GM18858 (cell line): ENCODE data around the gene SLC5A11.

Experiments used
- ATAC-seq: cut with Tn5 transposase; IDR thresholded peaks from one replicate; pipeline ENCODE4 v1.9.1; 2021; ENCODE audit not compliant: unreplicated experiment

Gene SLC5A11

DNA sequence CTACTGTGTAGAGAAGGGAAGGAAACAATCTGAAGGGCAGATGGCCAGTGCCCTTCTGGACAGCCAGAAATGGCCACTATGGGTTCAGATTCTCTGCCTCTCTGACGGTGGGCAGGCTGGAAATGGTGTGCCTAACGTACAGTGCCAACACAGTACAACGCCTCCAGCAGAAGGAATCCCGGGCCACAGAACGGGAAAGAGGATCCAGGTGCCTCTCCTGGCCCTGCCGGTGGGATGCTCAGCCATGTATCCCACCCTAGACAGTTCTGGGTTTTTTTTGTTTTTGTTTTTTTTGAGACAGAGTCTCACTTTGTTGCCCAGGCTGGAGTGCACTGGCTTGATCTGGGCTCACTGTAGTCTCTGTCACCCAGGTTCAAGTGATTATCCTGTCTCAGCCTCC, 71.5 kb downstream of the SLC5A11 start:
- no peak for ATAC-seq

DNA sequence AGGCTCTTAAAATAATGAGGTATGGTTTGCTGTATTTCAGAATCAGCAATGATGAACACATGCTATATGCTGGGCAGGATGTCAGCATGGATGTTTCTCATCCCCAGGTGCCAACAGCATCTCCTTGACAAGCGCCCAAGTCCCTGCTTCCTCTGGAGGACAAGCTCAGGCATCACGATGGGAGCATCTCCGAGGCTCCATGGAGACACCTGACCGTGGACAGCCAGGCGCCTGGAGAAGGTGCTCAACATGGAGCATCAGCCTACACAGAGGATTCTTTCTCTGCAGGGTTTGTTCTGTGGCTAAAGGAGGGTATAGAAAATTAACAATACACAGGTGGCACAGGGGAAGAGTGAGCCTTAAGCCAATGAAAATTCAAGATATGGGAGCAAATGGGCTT, 72.1 kb downstream of the SLC5A11 start:
- no peak for ATAC-seq

DNA sequence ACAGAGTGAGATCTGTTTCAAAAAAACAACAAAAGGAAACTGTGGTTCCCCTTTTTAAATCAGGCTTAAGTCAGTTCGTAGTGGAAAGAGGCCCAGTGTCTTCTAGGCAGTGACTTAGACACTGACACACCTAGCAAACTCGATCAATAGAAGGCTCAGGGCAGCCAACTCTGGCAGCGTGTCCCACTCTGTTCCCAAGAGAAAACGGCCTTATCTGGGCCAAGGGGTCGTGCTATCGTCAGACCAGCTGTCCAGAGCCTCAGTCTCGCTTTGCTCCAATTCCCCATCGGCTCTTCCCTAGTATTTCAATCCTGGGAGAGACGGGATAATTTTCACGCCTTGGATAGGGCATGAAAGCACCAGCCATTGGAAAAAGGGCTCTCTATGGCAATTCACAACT, 72.9 kb downstream of the SLC5A11 start:
- no peak for ATAC-seq

DNA sequence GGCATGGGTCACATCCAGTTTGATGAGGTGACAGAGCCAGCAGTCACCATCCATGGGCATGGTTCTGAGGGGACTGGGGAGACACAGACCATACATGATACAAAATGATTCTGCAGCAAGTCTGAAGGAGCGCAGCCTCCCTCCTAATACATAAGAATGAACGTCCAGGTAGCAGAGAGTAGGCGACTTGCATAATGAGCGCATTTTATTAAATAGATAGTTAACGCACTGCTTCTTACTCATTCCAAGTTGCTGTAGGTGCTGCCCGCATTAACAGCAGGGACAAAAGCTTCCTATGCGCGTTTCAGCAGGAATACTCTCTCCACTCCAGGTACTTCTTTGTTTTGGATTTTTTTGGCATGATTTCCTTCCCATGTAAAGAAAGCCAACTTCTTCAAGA, 73.8 kb downstream of the SLC5A11 start:
- ATAC-seq, result no peak

DNA sequence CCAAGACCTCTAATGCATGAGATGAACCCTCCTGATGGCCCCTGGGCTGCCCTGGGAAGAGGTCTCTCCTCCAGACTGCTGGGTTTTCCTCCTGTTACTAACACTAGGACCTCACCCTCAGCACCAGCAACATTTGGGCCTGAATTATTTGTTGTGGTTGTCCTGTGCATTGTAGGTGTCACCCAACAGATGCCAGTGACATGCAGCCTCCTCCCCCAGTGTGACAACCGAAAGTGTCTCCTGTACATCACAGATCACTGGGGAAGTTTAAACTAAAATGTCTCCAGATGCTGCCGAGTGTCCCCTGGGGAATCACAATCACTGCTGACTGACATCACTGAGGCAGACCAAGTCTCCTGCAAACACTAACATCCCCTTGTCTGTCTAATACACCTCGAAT, 74.8 kb downstream of the SLC5A11 start:
- ATAC-seq, result no peak

DNA sequence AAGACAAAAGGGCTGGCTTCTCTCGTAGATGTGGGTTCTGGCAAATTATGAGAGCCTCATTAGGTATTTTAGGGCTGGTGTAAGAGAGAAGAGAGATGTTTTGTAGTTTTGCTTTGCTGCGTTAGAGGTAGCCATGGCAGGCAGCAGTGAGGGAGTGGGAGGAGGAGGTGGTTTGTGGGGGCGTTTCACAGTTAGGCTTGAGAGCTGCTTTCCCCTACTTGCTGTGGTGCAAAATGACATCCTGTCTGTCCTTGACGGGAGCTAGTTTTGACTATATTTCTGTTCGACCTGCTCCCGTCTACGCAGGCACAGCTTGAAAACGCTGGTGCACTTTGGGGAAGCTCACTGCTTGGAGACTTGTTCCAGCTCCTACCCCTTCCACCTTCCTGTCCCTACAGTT, 75.5 kb downstream of the SLC5A11 start:
- no peak for ATAC-seq

DNA sequence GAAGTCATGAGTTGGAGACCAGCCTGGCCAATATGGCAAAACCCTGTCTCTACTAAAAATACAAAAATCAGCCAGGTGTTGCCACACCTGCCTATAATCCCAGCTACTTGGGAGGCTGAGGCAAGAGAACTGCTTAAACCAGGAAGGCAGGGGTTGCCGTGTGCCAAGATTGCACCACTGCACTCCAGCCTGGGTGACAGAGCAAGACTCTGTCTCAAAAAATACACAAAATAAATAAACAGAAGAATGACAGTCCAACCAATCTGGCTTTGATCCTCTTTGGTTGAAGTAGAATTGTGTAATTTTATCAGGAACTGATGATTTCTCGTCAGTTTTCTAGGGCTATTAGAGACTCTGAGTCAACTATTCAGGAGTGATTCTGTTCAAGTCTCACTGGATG, 79.4 kb downstream of the SLC5A11 start:
- ATAC-seq, result no peak

DNA sequence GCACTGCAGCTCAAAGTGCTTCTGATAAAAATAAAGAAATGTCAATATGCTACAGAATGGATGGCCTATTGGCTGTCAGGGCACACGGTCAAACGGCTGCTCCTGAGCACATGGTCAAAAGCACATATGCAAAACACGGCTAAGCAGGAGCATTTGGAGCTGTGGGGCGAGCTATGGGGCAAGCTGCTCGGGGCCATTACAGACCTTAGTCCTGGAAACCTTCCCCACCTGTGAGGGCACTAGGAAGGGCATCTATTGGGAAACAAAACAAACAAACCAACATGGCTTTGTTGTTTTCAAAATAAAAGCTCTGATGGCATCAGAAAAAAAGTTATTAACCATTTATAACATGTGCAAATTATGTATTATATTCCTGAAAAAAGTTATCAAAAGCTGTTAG, 83.6 kb downstream of the SLC5A11 start:
- ATAC-seq, result no peak

DNA sequence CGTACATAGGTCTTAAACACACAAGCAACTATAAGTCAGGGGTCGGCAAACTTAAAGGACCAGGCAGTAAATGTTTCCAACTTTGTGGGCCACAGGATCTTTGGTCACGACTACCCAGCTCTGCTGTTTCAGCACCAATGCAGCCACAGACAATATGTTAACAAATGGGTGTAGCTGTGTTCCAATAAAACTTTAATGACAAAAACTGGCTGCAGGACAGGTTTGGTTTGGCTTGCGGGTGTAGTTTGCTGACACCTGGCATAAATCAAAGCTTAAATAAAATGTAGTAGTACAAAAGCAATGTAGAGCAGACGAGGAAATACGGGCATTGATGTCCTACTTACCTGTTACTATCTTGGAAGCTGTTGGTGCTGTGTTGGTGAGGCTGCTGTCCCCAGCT, 84.7 kb downstream of the SLC5A11 start:
- ATAC-seq, result no peak

DNA sequence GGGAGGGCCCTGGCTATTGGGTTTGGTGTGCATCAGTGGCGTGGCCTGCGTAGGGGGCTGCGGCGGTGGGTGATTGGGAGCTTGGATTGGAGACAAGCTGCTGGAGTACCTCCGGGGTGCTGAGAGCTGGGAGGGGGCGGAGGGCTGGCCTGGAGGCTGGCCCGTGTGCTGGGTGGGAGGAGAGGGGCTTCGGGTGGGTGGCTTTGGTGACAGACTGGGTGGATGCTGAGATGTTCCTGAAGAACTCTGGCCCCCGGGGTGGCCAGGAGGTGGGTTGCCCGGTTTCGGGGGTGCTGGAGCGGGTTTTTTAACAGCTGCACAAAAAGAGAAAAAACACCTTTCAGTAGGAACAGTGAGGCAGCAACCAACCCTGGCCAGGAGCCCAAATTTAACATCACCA, 85.3 kb downstream of the SLC5A11 start:
- ATAC-seq, result no peak

DNA sequence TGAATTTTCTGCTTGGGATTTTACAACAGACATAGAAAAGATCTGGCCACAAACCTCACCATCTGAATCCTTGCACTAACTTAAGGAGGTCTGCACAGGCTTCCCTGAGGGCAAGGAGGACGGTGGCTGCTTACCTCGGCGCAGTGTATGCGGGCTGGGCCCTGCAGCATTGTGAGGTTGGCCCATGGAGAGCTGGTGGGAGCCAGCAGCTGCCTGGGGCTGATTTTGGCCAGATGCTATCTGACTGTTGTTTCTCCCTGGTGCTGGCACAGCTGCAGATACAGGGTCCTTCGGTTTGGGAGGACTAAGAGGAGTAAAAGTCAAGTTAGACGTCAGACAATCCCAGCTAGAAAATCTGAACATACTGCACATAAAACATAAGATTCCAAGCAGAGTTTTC, 89.6 kb downstream of the SLC5A11 start:
- ATAC-seq, result no peak

DNA sequence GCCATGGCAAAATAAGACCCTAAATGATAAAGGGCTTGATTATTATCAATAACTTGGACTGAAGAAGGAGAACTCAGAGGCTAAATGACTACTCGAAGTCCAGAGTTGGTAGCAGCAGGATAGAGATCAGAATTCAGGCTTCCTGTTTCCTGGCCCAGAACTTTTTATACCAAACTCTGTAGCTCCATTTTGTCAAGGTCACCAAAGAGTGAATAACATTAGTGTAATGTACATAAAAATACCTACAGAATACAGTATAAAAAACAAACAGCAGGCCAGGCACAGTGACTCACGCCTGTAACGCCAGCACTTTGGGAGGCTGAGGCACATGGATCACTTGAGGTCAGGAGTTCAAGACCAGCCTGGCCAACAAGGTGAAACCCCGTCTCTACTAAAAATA, 90.4 kb downstream of the SLC5A11 start:
- no peak for ATAC-seq

DNA sequence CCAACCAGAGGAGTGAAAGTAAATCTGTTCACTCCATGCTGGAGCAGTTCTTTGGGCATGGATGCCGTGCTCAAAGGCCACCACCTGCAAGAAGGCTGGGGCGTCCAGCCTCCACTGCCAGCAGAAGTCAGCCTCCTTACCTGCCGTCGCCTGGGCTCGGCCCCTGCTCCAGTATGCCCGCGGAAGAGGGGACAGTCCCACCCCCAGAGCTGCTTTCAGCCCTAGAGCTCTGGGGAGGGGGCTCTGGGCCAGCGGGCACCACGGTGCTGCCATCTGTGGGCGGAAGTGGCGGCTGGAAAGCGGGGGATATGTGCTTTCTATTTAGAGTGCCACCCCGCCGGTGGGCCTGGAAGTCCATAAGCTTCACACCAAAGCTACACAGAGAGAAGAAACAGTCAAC, 93.5 kb downstream of the SLC5A11 start:
- ATAC-seq, result no peak

DNA sequence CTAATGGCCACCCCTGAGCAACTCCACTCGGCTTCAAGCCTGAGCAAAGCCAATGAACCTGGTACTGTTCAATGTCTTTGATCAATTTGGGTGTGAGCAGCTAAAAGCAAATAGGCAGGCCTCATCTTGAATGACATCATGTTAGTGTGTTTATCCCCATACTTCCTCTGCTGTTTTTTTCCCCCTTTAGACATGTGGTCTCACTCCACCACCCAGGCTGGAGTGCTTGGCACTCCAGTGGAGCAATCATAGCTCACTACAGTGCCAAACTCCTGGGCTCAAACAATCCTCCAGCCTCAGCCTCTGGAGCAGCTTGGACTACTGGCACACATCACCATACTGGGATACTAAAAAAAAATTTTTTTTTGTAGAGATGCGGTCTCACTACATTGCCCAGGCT, 94.0 kb downstream of the SLC5A11 start:
- no peak for ATAC-seq

DNA sequence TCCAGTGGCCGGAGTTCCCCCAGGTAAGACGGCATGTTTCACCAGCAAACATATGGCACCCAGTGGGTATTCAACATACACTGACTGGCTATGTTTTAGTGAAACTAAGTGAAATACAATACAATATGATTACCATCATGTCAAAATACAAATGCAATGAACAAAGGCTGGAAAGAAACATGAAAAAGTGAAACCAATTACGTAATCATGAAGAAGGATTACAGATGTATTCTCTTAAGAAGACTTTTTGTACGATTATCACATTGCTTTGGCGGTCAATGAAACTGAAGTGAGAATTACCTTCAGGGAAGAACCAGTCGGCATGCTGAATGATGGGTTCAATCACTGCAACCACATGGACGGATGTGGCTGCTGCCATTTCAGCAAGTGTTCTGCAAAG, 97.7 kb downstream of the SLC5A11 start:
- ATAC-seq, result no peak

DNA sequence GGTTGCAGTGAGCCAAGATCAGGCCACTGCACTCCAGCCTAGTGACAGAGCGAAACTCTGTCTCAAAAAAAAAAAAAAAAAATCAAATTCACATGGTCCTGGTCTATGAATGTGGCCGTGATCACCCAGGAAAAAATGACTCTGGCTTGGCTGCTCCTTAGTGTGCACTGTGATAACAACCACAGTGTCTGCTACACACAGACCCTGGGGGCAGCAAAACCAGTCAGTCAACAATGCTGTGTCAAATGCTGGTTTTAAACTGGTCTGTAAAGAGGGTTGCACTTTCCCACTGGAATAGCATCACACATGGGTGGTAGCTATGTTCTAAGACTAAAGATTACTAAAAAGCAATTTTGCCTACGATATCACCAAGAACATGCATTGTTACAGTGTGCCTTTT, 98.4 kb downstream of the SLC5A11 start:
- ATAC-seq, result no peak

DNA sequence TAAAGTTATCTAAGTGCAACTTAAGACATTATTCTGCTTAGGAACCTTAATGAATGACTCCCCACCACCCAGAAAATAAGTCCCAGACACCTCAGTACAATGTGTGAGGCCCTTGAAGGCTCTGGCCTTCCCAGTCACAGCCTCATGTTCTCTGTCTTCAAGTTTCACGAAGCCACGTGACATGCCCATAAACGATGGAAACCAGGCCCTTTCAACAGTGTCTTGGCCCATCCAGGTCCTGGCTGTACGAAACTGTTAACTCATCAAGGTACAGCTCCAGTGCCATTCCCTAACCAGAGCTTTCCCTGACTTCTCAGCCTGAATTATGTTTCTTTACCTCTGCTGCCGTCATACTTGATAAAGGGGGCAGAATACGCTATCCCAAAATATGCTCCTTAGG, 100.4 kb downstream of the SLC5A11 start:
- ATAC-seq, result no peak

DNA sequence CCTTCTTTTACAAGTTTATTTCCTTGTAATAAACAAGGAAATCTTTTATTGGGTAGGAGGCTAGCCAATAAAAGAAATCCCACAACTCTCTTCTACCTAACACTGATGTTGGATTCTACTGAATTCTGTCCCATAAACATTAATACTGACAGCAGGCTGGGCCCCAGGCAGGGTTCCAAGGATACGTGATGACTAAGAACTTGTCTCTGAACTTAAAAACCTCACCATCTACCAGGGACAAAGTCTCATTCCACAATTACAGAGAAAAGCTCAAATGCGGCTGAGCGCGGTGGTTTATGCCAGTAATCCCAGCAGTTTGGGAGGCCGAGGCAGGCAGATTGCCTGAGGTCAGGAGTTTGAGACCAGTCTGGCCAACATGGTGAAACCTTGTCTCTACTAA, 104.5 kb downstream of the SLC5A11 start:
- no peak for ATAC-seq

DNA sequence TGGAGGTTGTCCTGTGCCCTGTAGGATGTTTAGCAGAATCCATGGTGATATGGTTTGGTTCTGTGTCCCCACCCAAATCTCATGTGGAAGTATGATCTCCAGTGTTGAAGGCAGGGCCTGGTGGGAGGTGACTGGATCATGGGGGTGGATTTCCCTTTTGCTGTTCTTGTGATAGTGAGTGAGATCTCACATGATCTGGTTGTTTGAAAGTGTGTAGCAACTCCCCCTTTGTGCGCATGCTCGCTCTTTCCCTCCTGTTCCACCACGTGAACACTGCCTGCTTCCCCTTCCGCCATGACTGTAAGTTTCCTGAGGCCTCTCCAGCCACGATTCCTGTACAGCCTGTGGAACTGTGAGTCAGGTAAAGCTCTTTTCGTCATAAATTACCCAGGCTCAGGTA, 107.5 kb downstream of the SLC5A11 start:
- ATAC-seq, result no peak

DNA sequence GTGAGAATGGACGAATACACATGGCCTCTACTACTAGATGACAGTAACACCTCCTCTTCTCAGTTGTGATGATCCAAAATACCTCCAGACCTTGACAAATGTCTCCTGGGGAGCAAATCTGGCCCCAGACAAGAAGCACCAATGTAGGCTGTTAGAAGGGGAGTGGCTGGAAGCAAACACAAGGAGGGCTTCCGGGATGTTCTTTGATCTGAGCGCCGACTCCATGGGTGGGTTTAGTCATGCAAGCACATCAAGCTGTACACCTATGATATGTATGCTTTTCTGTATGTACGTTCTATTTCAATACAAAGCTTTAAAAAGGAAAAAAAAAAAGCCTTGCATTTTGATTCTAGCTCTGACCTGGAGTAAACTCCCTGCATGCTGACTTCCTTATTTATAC, 108.0 kb downstream of the SLC5A11 start:
- no peak for ATAC-seq

DNA sequence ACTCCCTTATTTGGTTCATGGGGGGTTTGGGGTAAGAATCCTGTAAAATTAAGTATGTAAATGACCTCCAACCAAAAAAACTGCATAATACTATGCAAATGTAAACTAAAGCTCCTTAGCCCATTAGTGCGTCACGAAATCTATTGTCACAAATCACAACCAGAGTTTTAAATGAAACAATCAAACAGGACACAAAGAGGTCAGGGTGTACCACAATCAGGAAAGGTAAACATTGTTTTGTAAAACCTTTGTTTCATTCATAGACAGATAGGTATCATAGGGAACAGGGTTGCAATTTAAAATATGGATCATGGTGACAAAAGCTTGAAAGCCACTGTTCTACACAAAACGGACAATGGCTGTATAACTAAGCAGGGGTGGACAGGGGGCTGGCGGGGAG, 108.4 kb downstream of the SLC5A11 start:
- ATAC-seq, result no peak

DNA sequence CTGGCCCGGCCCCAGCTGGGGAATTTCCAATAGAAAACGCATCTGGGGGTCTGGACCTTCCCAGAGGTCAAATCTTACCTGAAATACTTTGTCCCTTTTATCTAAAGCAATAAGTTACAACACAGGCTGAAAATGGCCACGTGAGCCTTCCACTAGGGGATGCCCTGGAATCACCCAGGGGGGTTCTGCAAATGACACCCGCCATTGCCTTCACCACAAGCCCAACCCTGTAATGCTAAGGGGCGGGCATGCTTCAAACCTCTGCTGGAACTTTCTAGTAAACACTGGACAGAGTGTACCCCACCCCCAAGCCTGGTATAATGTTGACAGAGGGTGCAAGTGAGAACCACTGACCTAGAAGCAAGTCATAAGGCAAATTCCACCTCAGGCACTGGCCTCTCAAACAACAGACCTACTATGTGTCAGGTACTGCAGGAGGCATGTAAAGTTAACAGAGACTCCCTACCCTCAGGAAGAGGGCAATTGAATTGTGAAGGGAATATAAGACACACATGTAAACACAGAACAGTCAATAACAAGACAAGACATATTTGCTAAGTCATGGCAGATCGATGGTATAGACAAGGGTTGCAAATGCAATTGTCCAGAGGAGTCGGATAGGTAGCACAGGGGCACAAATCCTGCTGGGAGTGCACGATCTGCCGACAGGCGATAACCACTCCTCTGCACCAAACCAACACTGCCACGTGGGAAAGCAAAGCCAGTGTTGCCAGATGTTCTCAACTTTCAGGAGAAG, 110.4 kb downstream of the SLC5A11 start:
- no peak for ATAC-seq

DNA sequence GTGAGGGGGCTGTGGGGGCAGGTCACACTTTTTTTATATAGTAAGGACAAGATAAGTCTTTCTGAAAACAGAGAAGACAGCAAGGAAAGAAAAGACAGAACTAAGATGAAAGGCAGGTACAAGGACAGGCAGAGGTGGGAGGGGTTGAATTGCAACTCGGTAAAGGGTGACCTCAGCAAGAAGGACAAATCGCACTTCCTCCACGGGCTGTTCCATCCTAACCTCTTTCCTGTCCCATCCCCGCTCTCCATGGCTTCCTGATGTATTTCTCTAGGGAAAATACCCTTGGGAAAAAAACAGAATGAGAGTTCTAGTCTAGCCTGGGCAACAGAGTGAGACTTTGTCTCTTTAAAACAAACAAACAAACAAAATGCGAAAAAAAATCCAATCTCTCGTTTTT, 112.1 kb downstream of the SLC5A11 start:
- no peak for ATAC-seq
